Aorta (tissue), 5 donors: Measurements from ENCODE around the gene ENOX1. TPM values are rescaled to one million over a fixed set of nuclear protein-coding genes. Genes with fewer than 3 reads are reported as not detected.

Experiments used
- ATAC-seq: fragments of 200-7000 bp; cut with Tn5 transposase; one replicate; pipeline ENCODE4 v1.9.1; 2022; ENCODE audit warnings: moderate library complexity; ENCODE audit not compliant: low FRiP score
- DNase-seq, 2 donors: peaks; one replicate each; pipeline ENCODE4 v3.0.0-alpha.2; 2020
- H3K27ac ChIP-seq, 2 donors: one replicate each; pipeline ENCODE4 v1.5.1; 2013; ENCODE audit warnings: low read length in 2 of 2, mild to moderate bottlenecking in 2 of 2, moderate library complexity in 2 of 2, control low read depth in 1 of 2, inconsistent platforms in 1 of 2, low read depth in 1 of 2
- H3K27me3 ChIP-seq, 2 donors: one replicate each; pipeline ENCODE4 v1.6.1; 2013; ENCODE audit warnings: control low read depth in 1 of 2, low read length in 1 of 2, mild to moderate bottlenecking in 1 of 2, moderate library complexity in 1 of 2; ENCODE audit not compliant: insufficient read depth in 2 of 2, control insufficient read depth in 1 of 2
- H3K36me3 ChIP-seq, 2 donors: one replicate each; pipeline ENCODE4 v1.6.1; 2013; ENCODE audit warnings: control low read depth in 1 of 2, low read length in 1 of 2, mild to moderate bottlenecking in 1 of 2; ENCODE audit not compliant: insufficient read depth in 2 of 2, control insufficient read depth in 1 of 2
- H3K4me1 ChIP-seq, 2 donors: one replicate each; pipeline ENCODE4 v1.6.1; 2013; ENCODE audit warnings: low read length in 2 of 2, control low read depth in 1 of 2, mild to moderate bottlenecking in 1 of 2, moderate library complexity in 1 of 2; ENCODE audit not compliant: insufficient read depth in 2 of 2, control insufficient read depth in 1 of 2
- H3K4me3 ChIP-seq, 2 donors: one replicate each; pipeline ENCODE4 v1.5.1; 2013; ENCODE audit warnings: low read length in 2 of 2, control low read depth in 1 of 2, mild to moderate bottlenecking in 1 of 2
- H3K9me3 ChIP-seq: one replicate; pipeline ENCODE4 v1.6.1; 2013; ENCODE audit warnings: mild to moderate bottlenecking, low read length; ENCODE audit not compliant: control insufficient read depth
- WGBS, 2 donors: extraction: QIAGEN DNeasy Blood & Tissue Kit; methylation state at CpG; one replicate each; pipeline ENCODE4 v1.1.7; 2013; 5-methylcytosine and 5-hydroxymethylcytosine counted together
- intact Hi-C, 2 donors: fragments of 100-400 bp; cut with DNase I; formaldehyde crosslinking; loops; one replicate each; pipeline versions ENCODE4 v1.14.2 to v1.15.0; 2022
- polyA plus RNA-seq, 2 donors: library from polyadenylated mRNA; stranded (reverse); fragments of 200-250 nt; gene quantifications; one replicate each; pipeline ENCODE4 v1.2.3, GENCODE V29; 2013
- total RNA-seq, 2 donors: library from RNA; stranded (reverse); fragmentation: NEBNext Ultra II Directional; extraction: Animal tissue kit (Norgen Biotek cat#: 25700); gene quantifications; one replicate each; pipeline ENCODE4 v1.2.1, GENCODE V29; 2021
- donor health status: healthy with polysubstance abuse.
- donor health status: Bipolar disorder and iron deficiency.
- donor health status: DM: no; HTN: no; CAD: no.
- donor health status: DM: no; HTN: no; CAD: no.
- donor health status: DM: yes; HTN: yes; CAD: no.

The ENOX1 gene
- total and polyA plus RNA-seq, 4 donors = 0.15 to 2.2 (median 1.4) TPM; not detected in 1

GRCh38 chr13:43573802-43574514 is 212.8 kb downstream of the ENOX1 start:
- WGBS, 2 donors = 95 to 96% methylated on average over 6 of the region's 6 CpGs
- no peak for DNase-seq
- no peak overlapping the region for H3K27ac ChIP-seq
- no peaks in the 10 kb centered on the region for H3K36me3 ChIP-seq
- no peaks in the 10 kb centered on the region for H3K27me3 ChIP-seq
- H3K4me1 ChIP-seq = no peaks in the 10 kb centered on the region
- no peaks in the 10 kb centered on the region for H3K9me3 ChIP-seq
- intact Hi-C loops = no loop called here
- no peak overlapping the region for H3K4me3 ChIP-seq
- ATAC-seq = no peak

GRCh38 chr13:43573361-43573740 is 213.4 kb downstream of the ENOX1 start:
- intact Hi-C loops = no loop called here
- H3K9me3 ChIP-seq = no peaks in the 10 kb centered on the region
- H3K4me1 ChIP-seq = no peaks in the 10 kb centered on the region
- H3K36me3 ChIP-seq = no peaks in the 10 kb centered on the region
- DNase-seq = no peak
- no peak overlapping the region for H3K27ac ChIP-seq
- WGBS, 2 donors = 66 to 77% methylated on average over 4 of the region's 4 CpGs
- ATAC-seq = no peak
- H3K27me3 ChIP-seq = no peaks in the 10 kb centered on the region
- H3K4me3 ChIP-seq = no peak overlapping the region

- Histone ChIP-seq H3K9me3 (no peaks in the 10 kb centered on the region), H3K4me3 (no peak overlapping the region), H3K27me3 (no peaks in the 10 kb centered on the region), H3K27ac (no peak overlapping the region), H3K36me3 (no peaks in the 10 kb centered on the region), H3K4me1 (no peaks in the 10 kb centered on the region)
- intact Hi-C loops = no loop called here
- DNase-seq (no peak), ATAC-seq (no peak)
- WGBS, 2 donors = 90 to 92% methylated on average over 3 of the region's 3 CpGs
Observed at GRCh38 chr13:43572656-43573360, 214.0 kb downstream of the ENOX1 start.

GRCh38 chr13:43569658-43570057 is 217.1 kb downstream of the ENOX1 start:
- no peaks in the 10 kb centered on the region for H3K36me3 ChIP-seq
- no peak for DNase-seq
- H3K27ac ChIP-seq = no peak overlapping the region
- no peak for ATAC-seq
- intact Hi-C loops = no loop called here
- H3K4me3 ChIP-seq = no peak overlapping the region
- H3K9me3 ChIP-seq = no peaks in the 10 kb centered on the region
- H3K27me3 ChIP-seq = no peaks in the 10 kb centered on the region
- WGBS, 2 donors = 78 to 85% methylated on average over 2 of the region's 2 CpGs
- H3K4me1 ChIP-seq = no peaks in the 10 kb centered on the region

GRCh38 chr13:43567608-43568007 is 219.2 kb downstream of the ENOX1 start:
- Histone ChIP-seq H3K27me3 (no peaks in the 10 kb centered on the region), H3K36me3 (no peaks in the 10 kb centered on the region), H3K27ac (no peak overlapping the region), H3K4me1 (no peaks in the 10 kb centered on the region), H3K4me3 (no peak overlapping the region), H3K9me3 (no peaks in the 10 kb centered on the region)
- ATAC-seq (no peak), DNase-seq (no peak)
- intact Hi-C loops = no loop called here
- WGBS, 2 donors = 94 to 96% methylated on average over 1 of the region's 1 CpG

- ATAC-seq = no peak
- Histone ChIP-seq H3K27ac (no peak overlapping the region), H3K36me3 (no peaks in the 10 kb centered on the region), H3K9me3 (no peaks in the 10 kb centered on the region), H3K27me3 (no peaks in the 10 kb centered on the region), H3K4me1 (no peaks in the 10 kb centered on the region), H3K4me3 (no peak overlapping the region)
- DNase-seq = no peak
- intact Hi-C loops = no loop called here
- 84 to 88% methylated on average over 1 of the region's 1 CpG for WGBS, 2 donors
Observed at GRCh38 chr13:43564952-43565351, 221.8 kb downstream of the ENOX1 start.

- Histone ChIP-seq H3K27me3 (no peaks in the 10 kb centered on the region), H3K36me3 (no peaks in the 10 kb centered on the region), H3K4me3 (no peak overlapping the region), H3K9me3 (no peaks in the 10 kb centered on the region), H3K4me1 (no peaks in the 10 kb centered on the region), H3K27ac (no peak overlapping the region)
- DNase-seq = no peak
- WGBS, 2 donors = 92 to 95% methylated on average over 4 of the region's 4 CpGs
- intact Hi-C loops = no loop called here
- ATAC-seq = no peak
Observed at GRCh38 chr13:43561081-43561480, 225.7 kb downstream of the ENOX1 start.

- no peak overlapping the region for H3K4me3 ChIP-seq
- intact Hi-C loops = no loop called here
- DNase-seq = no peak
- H3K4me1 ChIP-seq = no peaks in the 10 kb centered on the region
- ATAC-seq = no peak
- no peak overlapping the region for H3K27ac ChIP-seq
- H3K9me3 ChIP-seq = no peaks in the 10 kb centered on the region
- no peaks in the 10 kb centered on the region for H3K27me3 ChIP-seq
- no peaks in the 10 kb centered on the region for H3K36me3 ChIP-seq
- WGBS, 2 donors = 17 to 31% methylated on average over 1 of the region's 1 CpG
Observed at GRCh38 chr13:43558939-43559338, 227.8 kb downstream of the ENOX1 start.

GRCh38 chr13:43558326-43558725 is 228.4 kb downstream of the ENOX1 start:
- 9 to 15% methylated on average over 1 of the region's 1 CpG for WGBS, 2 donors
- DNase-seq = no peak
- H3K27me3 ChIP-seq = no peaks in the 10 kb centered on the region
- H3K4me3 ChIP-seq = no peak overlapping the region
- no peaks in the 10 kb centered on the region for H3K9me3 ChIP-seq
- no peaks in the 10 kb centered on the region for H3K4me1 ChIP-seq
- intact Hi-C loops = no loop called here
- H3K27ac ChIP-seq = no peak overlapping the region
- H3K36me3 ChIP-seq = no peaks in the 10 kb centered on the region
- ATAC-seq = no peak
